Activated CD4-positive, alpha-beta T cell treated with anti-CD3 and anti-CD28 coated beads, Interleukin-2, amount 10 ng/mL, durations not matched to agents 24 days and 14 days (primary cell): ENCODE results near the gene STK38L. TPM values are rescaled to one million over a fixed set of nuclear protein-coding genes. Genes with fewer than 3 reads are reported as not detected.
A peak's percentile ranks its signal among the peaks of the same experiment; 100 is the strongest.

Source experiments
- DNase-seq: peaks from one replicate; pipeline ENCODE4 v3.0.0; 2022
- H3K27ac Mint-ChIP-seq: one replicate; pipeline ENCODE4 v1.8.0; 2022; ENCODE audit warnings: mild to moderate bottlenecking, mixed read lengths
- H3K27me3 Mint-ChIP-seq: one replicate; pipeline ENCODE4 v1.8.0; 2022; ENCODE audit warnings: mixed read lengths
- H3K36me3 Mint-ChIP-seq: one replicate; pipeline ENCODE4 v1.8.0; 2022; ENCODE audit warnings: low read depth, mild to moderate bottlenecking, mixed read lengths
- H3K4me1 Mint-ChIP-seq: one replicate; pipeline ENCODE4 v1.8.0; 2021; ENCODE audit warnings: mixed read lengths
- H3K4me3 Mint-ChIP-seq: one replicate; pipeline ENCODE4 v1.8.0; 2022; ENCODE audit warnings: mild to moderate bottlenecking, moderate library complexity, mixed read lengths
- H3K9me3 Mint-ChIP-seq: one replicate; pipeline ENCODE4 v1.8.0; 2021; ENCODE audit warnings: mixed read lengths
- intact Hi-C: fragments of 100-400 bp; cut with micrococcal nuclease; formaldehyde crosslinking; loops from one replicate; pipeline ENCODE4 v1.15.1; 2023
- total RNA-seq: library from RNA; stranded (reverse); gene quantifications from 2 replicates; pipeline ENCODE4 v1.2.3, GENCODE V29; 2022

The STK38L gene
- total RNA-seq, 1 donor from 2014 or later: 22.8 TPM

DNA sequence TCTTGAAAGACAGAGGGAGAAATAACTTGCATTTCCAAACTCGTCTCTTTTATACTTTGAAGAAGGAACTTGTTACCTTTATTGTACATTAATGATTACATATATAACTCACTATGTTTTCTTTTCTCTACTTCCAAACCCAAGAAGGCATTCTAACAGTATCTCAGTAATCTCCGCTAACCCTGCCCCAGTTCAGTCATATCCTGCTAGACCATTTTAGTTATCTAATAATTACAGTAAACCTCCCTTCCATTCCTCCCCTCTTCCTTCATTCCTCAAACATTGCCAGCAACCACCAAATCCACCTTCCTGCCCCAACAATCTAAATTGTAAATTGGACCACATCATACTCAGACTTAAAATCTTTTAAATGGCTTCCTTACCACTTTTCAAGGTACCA lies 30.6 kb downstream of the STK38L start:
- Mint-ChIP-seq H3K36me3 (peaks cover 5% of the 10 kb centered on the region), H3K4me1 (peaks cover 12% of the 10 kb centered on the region), H3K9me3 (no peaks in the 10 kb centered on the region), H3K4me3 (no peak overlapping the region), H3K27ac (no peak overlapping the region), H3K27me3 (no peaks in the 10 kb centered on the region)
- DNase-seq: no peak
- intact Hi-C loops: no loop called here

GRCh38 chr12:27276275-27276674 lies 32.2 kb downstream of the STK38L start:
- Mint-ChIP-seq H3K27ac (no peak overlapping the region), H3K4me1 (peaks cover 14% of the 10 kb centered on the region), H3K27me3 (no peaks in the 10 kb centered on the region), H3K4me3 (no peak overlapping the region), H3K36me3 (peaks cover 1% of the 10 kb centered on the region), H3K9me3 (no peaks in the 10 kb centered on the region)
- intact Hi-C loops: loop anchor here (2.0 kb wide), 1 partner anchor 31 kb away; the partner anchor contains the start of gene STK38L
- no peak for DNase-seq

DNA sequence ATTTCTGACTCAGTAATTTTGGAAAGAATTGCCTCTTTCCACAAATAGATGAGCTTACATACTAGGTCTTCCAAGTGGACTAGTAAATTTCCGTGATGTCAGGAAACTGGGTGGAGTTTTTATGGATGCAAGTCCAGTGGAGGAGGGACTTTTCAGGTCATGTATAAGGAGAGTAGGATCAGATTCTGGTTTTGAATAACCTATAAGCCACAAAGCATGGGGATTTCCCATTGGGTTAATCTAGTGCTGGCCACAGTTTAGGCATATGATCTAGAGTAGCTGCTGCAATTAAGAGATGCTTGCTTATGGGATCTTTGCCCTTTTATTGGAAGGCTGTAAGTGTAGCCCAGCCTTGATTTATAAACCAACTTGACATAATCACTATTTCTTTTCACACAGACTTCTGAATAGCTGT lies 33.8 kb downstream of the STK38L start:
- Mint-ChIP-seq H3K4me3 (no peak overlapping the region), H3K27me3 (no peaks in the 10 kb centered on the region), H3K27ac (no peak overlapping the region), H3K9me3 (no peaks in the 10 kb centered on the region), H3K36me3 (peaks cover 1% of the 10 kb centered on the region), H3K4me1 (peaks cover 14% of the 10 kb centered on the region)
- DNase-seq: peak; percentile 72
- intact Hi-C loops: loop anchor here (2.0 kb wide), 1 partner anchor 33 kb away; the partner anchor contains the start of gene STK38L

- no peak overlapping the region for H3K27ac Mint-ChIP-seq
- no peak for DNase-seq
- H3K36me3 Mint-ChIP-seq: peaks cover 1% of the 10 kb centered on the region
- H3K9me3 Mint-ChIP-seq: no peaks in the 10 kb centered on the region
- intact Hi-C loops: no loop called here
- peaks cover 16% of the 10 kb centered on the region for H3K4me1 Mint-ChIP-seq
- H3K27me3 Mint-ChIP-seq: no peaks in the 10 kb centered on the region
- H3K4me3 Mint-ChIP-seq: no peak overlapping the region
These were observed 35.7 kb downstream of the STK38L start for GRCh38 chr12:27279826-27280225.

GRCh38 chr12:27280412-27280811 lies 36.3 kb downstream of the STK38L start:
- Mint-ChIP-seq H3K27me3 (no peaks in the 10 kb centered on the region), H3K36me3 (peaks cover 1% of the 10 kb centered on the region), H3K4me1 (peaks cover 16% of the 10 kb centered on the region), H3K4me3 (no peak overlapping the region), H3K27ac (no peak overlapping the region), H3K9me3 (no peaks in the 10 kb centered on the region)
- peak; percentile 47 for DNase-seq
- intact Hi-C loops: no loop called here

DNA sequence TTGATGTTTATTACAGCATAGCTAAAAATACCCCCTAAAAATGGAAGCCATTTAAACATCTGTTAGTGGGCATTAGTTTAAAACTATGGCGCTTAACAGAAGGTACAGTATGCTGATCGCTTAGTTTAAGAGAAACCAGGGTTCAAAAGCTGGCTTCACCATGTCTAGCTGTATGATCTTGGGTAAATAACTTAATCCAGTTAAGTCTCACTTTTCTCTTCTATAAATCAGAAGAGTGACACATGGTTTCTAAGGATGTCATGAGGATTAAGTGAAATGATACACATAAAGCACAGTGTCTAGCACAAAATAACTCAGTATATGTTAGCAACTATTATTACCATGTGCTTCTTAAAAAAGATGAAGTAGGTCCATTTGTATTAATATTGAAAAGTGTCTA lies 38.7 kb downstream of the STK38L start:
- intact Hi-C loops: no loop called here
- peaks cover 11% of the 10 kb centered on the region for H3K4me1 Mint-ChIP-seq
- DNase-seq: no peak
- H3K27me3 Mint-ChIP-seq: no peaks in the 10 kb centered on the region
- no peak overlapping the region for H3K4me3 Mint-ChIP-seq
- H3K36me3 Mint-ChIP-seq: no peaks in the 10 kb centered on the region
- no peak overlapping the region for H3K27ac Mint-ChIP-seq
- H3K9me3 Mint-ChIP-seq: no peaks in the 10 kb centered on the region

DNA sequence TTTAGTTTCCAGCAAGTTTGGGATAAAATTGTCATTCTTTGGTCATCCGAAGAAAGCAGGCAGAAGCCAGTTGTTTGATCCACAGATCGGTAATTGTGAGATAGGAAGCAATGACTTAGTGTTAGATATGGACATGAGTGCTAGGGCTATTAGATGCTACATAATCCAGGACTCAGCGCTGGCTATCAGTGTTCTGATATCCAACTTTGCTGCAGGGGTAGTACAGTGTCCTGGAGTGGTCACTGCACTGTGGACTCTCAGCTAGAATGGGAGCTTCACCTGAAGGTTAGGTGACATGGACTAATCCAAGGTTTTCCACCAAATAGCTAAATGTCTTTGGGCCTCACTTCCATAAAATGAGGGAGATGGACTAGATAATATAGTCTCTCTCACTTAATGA lies 39.9 kb downstream of the STK38L start:
- intact Hi-C loops: no loop called here
- H3K27ac Mint-ChIP-seq: no peak overlapping the region

GRCh38 chr12:27284751-27285150 lies 40.7 kb downstream of the STK38L start:
- Mint-ChIP-seq H3K36me3 (no peaks in the 10 kb centered on the region), H3K27ac (no peak overlapping the region), H3K9me3 (no peaks in the 10 kb centered on the region), H3K4me1 (peaks cover 4% of the 10 kb centered on the region), H3K4me3 (no peak overlapping the region), H3K27me3 (no peaks in the 10 kb centered on the region)
- no peak for DNase-seq
- intact Hi-C loops: no loop called here

More for the DNA sequence above, 39.9 kb downstream of the STK38L start:
- H3K9me3 Mint-ChIP-seq: no peaks in the 10 kb centered on the region
- no peaks in the 10 kb centered on the region for H3K36me3 Mint-ChIP-seq
- DNase-seq: peak; percentile 30
- H3K4me3 Mint-ChIP-seq: no peak overlapping the region
- peaks cover 4% of the 10 kb centered on the region for H3K4me1 Mint-ChIP-seq
- H3K27me3 Mint-ChIP-seq: no peaks in the 10 kb centered on the region

GRCh38 chr12:27285403-27285802 lies 41.3 kb downstream of the STK38L start:
- peak; percentile 38 for DNase-seq
- Mint-ChIP-seq H3K36me3 (no peaks in the 10 kb centered on the region), H3K4me3 (no peak overlapping the region), H3K9me3 (no peaks in the 10 kb centered on the region), H3K27ac (no peak overlapping the region), H3K4me1 (peaks cover 2% of the 10 kb centered on the region), H3K27me3 (no peaks in the 10 kb centered on the region)
- intact Hi-C loops: no loop called here

DNA sequence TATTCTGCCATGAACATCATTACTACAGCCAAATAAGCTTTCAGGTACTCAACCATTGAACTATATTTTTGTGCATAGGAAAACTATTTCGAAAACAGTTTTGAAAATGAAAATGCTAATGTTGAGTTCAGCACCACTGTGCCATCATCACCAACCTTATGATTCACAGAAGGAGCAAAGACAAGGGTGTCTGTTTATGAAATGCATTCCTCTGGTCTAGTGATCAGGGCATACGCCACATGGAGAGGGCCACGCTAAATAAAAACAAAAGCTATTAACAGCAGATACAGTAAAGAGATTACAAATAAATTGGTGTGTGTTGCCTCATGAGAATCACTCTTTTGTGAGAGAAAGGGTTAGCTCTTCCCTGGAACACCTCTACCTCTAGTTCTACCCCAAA lies 45.3 kb downstream of the STK38L start:
- no peaks in the 10 kb centered on the region for H3K36me3 Mint-ChIP-seq
- intact Hi-C loops: no loop called here
- no peak overlapping the region for H3K27ac Mint-ChIP-seq
- H3K9me3 Mint-ChIP-seq: no peaks in the 10 kb centered on the region
- no peak for DNase-seq
- H3K4me3 Mint-ChIP-seq: no peak overlapping the region
- H3K27me3 Mint-ChIP-seq: no peaks in the 10 kb centered on the region
- H3K4me1 Mint-ChIP-seq: peaks cover 4% of the 10 kb centered on the region

GRCh38 chr12:27290501-27291168 lies 46.5 kb downstream of the STK38L start:
- DNase-seq: peak; percentile 20
- Mint-ChIP-seq H3K9me3 (no peaks in the 10 kb centered on the region), H3K4me3 (no peak overlapping the region), H3K4me1 (peaks cover 2% of the 10 kb centered on the region), H3K36me3 (no peaks in the 10 kb centered on the region), H3K27ac (no peak overlapping the region), H3K27me3 (no peaks in the 10 kb centered on the region)
- intact Hi-C loops: no loop called here

DNA sequence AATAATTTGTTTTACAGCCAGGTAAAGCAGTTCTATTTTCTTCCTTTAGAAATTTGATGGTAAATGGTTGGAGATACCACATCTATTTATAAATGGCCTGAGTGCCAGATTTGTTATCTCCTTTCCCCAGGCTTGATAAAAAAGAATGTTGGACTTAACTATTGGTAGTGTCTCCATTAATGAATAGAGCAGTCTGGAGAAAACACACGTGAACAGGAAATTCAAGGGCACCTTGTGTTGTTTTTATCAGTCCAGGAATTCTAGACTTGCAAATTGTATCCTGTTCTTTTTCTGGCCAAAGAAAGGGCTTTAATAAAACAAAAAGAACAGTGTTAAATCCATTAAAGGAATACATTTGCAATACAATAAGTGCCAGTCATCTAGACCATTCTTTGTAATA lies 47.8 kb downstream of the STK38L start:
- no peak overlapping the region for H3K4me3 Mint-ChIP-seq
- H3K27me3 Mint-ChIP-seq: no peaks in the 10 kb centered on the region
- no peaks in the 10 kb centered on the region for H3K9me3 Mint-ChIP-seq
- no peak for DNase-seq
- no peak overlapping the region for H3K27ac Mint-ChIP-seq
- no peaks in the 10 kb centered on the region for H3K36me3 Mint-ChIP-seq
- intact Hi-C loops: no loop called here
- peaks cover 2% of the 10 kb centered on the region for H3K4me1 Mint-ChIP-seq

- H3K4me1 Mint-ChIP-seq: peaks cover 5% of the 10 kb centered on the region
- no peak overlapping the region for H3K27ac Mint-ChIP-seq
- no peaks in the 10 kb centered on the region for H3K9me3 Mint-ChIP-seq
- intact Hi-C loops: no loop called here
- no peak for DNase-seq
- H3K36me3 Mint-ChIP-seq: peaks cover 2% of the 10 kb centered on the region
- no peaks in the 10 kb centered on the region for H3K27me3 Mint-ChIP-seq
- H3K4me3 Mint-ChIP-seq: no peak overlapping the region
These were observed 48.6 kb downstream of the STK38L start for GRCh38 chr12:27292718-27293117.

DNA sequence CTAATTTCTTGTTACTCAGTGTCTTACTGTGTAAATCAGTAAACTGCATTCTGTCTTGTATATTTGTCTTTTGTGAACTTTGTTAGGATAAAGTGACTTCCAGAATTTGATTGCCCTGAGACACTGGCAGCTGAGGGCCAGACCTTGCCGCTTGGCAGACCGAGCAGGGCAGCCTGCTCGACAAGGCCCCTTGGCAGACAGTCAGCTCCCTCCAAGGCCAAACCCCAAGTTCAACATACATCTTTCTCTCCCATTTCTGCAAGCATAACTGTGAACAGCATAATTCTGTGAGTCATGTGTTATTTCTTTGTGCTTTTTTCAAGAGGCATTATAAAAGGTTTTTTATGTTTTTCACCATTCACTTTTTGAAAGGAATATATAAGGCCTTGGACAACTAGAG lies 49.4 kb downstream of the STK38L start:
- no peaks in the 10 kb centered on the region for H3K9me3 Mint-ChIP-seq
- DNase-seq: no peak
- intact Hi-C loops: no loop called here
- H3K27me3 Mint-ChIP-seq: no peaks in the 10 kb centered on the region
- H3K4me3 Mint-ChIP-seq: no peak overlapping the region
- H3K36me3 Mint-ChIP-seq: peaks cover 8% of the 10 kb centered on the region
- H3K4me1 Mint-ChIP-seq: peaks cover 8% of the 10 kb centered on the region
- no peak overlapping the region for H3K27ac Mint-ChIP-seq

- DNase-seq: no peak
- intact Hi-C loops: no loop called here
- Mint-ChIP-seq H3K4me1 (peaks cover 9% of the 10 kb centered on the region), H3K4me3 (no peak overlapping the region), H3K27ac (no peak overlapping the region), H3K27me3 (no peaks in the 10 kb centered on the region), H3K9me3 (no peaks in the 10 kb centered on the region), H3K36me3 (peaks cover 22% of the 10 kb centered on the region)
These were observed 52.6 kb downstream of the STK38L start for GRCh38 chr12:27296674-27297073.
